ENCODE results near the gene MOSPD2. TPM values are rescaled to one million over a fixed set of nuclear protein-coding genes. Genes with fewer than 3 reads are reported as not detected.

Gene MOSPD2
- polyA plus RNA-seq, 2 of the 4 experiments (the other 2 are of a cell fraction), result 10.0 to 28.4 TPM

DNA sequence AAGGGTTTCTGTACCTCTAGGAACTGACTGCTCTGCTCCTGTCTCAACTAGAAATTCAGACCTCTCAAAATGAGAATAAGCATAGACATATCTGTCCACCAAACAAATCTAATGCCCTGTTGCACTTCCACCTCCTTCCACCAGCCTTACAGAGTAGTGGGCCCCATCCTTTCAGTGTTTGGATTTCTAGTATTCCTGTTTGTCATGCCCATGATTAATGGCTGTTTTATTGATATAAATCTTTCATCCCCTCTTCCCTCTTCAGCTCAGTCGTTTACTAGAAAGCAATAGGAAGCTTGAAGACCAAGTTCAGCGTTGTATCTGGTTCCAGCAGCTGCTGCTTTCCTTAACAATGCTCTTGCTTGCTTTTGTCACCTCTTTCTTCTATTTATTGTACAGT lies 46.2 kb downstream of the MOSPD2 start:
- ChIA-PET CTCF (interaction anchor here (1.3 kb wide), 1 partner anchor 9 kb away, joined by 3 read pairs; no protein-coding TSS in a partner anchor), POLR2A (no interaction called here)
- TF ChIP-seq CEBPB (IDR thresholded peaks at IDR 0.05), result no peak
- no peak for TF ChIP-seq EHF (CRISPR knock-in tag; IDR thresholded peaks at IDR 0.05)
- no peak for TF ChIP-seq NR3C1 (IDR thresholded peaks at IDR 0.05)
- TF ChIP-seq POLR2AphosphoS2 (conservative IDR thresholded peaks at IDR 0.05; ENCODE audit: low read length), result no peak
- no peak for TF ChIP-seq JUN (IDR thresholded peaks at IDR 0.05)
- no peak for TF ChIP-seq ESRRA (IDR thresholded peaks at IDR 0.05; ENCODE audit: borderline replicate concordance, low read length)
- TF ChIP-seq, protein P1, sequence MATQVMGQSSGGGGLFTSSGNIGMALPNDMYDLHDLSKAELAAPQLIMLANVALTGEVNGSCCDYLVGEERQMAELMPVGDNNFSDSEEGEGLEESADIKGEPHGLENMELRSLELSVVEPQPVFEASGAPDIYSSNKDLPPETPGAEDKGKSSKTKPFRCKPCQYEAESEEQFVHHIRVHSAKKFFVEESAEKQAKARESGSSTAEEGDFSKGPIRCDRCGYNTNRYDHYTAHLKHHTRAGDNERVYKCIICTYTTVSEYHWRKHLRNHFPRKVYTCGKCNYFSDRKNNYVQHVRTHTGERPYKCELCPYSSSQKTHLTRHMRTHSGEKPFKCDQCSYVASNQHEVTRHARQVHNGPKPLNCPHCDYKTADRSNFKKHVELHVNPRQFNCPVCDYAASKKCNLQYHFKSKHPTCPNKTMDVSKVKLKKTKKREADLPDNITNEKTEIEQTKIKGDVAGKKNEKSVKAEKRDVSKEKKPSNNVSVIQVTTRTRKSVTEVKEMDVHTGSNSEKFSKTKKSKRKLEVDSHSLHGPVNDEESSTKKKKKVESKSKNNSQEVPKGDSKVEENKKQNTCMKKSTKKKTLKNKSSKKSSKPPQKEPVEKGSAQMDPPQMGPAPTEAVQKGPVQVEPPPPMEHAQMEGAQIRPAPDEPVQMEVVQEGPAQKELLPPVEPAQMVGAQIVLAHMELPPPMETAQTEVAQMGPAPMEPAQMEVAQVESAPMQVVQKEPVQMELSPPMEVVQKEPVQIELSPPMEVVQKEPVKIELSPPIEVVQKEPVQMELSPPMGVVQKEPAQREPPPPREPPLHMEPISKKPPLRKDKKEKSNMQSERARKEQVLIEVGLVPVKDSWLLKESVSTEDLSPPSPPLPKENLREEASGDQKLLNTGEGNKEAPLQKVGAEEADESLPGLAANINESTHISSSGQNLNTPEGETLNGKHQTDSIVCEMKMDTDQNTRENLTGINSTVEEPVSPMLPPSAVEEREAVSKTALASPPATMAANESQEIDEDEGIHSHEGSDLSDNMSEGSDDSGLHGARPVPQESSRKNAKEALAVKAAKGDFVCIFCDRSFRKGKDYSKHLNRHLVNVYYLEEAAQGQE (IDR thresholded peaks at IDR 0.05), result no peak
- TF ChIP-seq, protein P2, sequence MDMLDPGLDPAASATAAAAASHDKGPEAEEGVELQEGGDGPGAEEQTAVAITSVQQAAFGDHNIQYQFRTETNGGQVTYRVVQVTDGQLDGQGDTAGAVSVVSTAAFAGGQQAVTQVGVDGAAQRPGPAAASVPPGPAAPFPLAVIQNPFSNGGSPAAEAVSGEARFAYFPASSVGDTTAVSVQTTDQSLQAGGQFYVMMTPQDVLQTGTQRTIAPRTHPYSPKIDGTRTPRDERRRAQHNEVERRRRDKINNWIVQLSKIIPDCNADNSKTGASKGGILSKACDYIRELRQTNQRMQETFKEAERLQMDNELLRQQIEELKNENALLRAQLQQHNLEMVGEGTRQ (IDR thresholded peaks at IDR 0.05), result no peak
- no peak for TF ChIP-seq ZNF302 (CRISPR knock-in tag; IDR thresholded peaks at IDR 0.05)
- TF ChIP-seq, protein P3, sequence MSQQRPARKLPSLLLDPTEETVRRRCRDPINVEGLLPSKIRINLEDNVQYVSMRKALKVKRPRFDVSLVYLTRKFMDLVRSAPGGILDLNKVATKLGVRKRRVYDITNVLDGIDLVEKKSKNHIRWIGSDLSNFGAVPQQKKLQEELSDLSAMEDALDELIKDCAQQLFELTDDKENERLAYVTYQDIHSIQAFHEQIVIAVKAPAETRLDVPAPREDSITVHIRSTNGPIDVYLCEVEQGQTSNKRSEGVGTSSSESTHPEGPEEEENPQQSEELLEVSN (IDR thresholded peaks at IDR 0.05; ENCODE audit: borderline replicate concordance, low read depth), result no peak
- no peak for TF ChIP-seq JUNB (IDR thresholded peaks at IDR 0.05)
- no peak for TF ChIP-seq MAFK (IDR thresholded peaks at IDR 0.05; ENCODE audit: partially characterized antibody)
- TF ChIP-seq PHF8 (IDR thresholded peaks at IDR 0.05; ENCODE audit: borderline replicate concordance, low read depth), result no peak
- TF ChIP-seq HOXB13 (CRISPR knock-in tag; IDR thresholded peaks at IDR 0.05; ENCODE audit: low read depth), result no peak
- TF ChIP-seq TP53 (CRISPR knock-in tag; IDR thresholded peaks at IDR 0.05), result no peak
- no peak for TF ChIP-seq NFE2L2 (conservative IDR thresholded peaks at IDR 0.05; ENCODE audit: low read length)
- no peak for TF ChIP-seq GATA3 (IDR thresholded peaks at IDR 0.05; ENCODE audit: borderline replicate concordance)
- TF ChIP-seq RARB (CRISPR knock-in tag; IDR thresholded peaks at IDR 0.05), result no peak
- TF ChIP-seq, protein P4, sequence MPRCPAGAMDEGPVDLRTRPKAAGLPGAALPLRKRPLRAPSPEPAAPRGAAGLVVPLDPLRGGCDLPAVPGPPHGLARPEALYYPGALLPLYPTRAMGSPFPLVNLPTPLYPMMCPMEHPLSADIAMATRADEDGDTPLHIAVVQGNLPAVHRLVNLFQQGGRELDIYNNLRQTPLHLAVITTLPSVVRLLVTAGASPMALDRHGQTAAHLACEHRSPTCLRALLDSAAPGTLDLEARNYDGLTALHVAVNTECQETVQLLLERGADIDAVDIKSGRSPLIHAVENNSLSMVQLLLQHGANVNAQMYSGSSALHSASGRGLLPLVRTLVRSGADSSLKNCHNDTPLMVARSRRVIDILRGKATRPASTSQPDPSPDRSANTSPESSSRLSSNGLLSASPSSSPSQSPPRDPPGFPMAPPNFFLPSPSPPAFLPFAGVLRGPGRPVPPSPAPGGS (IDR thresholded peaks at IDR 0.05), result no peak
- no peaks in the 10 kb centered on the region for H3K9me3 ChIP-seq
- DNase-seq (ENCODE audit: low read depth in 1 of 2, low spot score in 1 of 2), result no peak
- no peaks in the 10 kb centered on the region for H3K4me1 ChIP-seq
- H3K4me2 ChIP-seq, result no peak overlapping the region
- no peak for ATAC-seq
- FAIRE-seq, result no peak
- H3K4me3 ChIP-seq, result no peak overlapping the region
- H3K27ac ChIP-seq, result no peak overlapping the region
- WGBS (ENCODE audit: missing lambda C conversion rate), result 39% methylated on average over 2 of the region's 2 CpGs

DNA sequence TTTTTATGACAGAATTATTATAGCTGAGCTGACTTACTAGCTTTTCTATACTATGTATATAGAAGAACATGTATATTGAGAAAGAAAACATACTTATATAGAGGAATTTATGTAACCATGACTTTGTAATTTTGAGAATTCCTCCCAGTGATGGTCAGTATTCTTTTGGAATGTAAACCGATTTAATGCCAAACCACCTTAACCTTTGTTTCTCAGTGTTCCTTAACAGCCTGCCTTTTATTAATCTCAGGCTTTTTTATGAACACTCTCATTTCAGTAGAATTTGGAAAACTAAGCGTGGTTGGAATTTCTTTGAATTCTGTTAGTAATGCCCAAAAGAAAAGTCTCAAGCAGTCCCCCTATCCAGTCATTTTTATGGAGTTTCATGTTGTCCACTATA lies 47.0 kb downstream of the MOSPD2 start:
- ATAC-seq (no peak), FAIRE-seq (no peak), DNase-seq (ENCODE audit: low read depth in 1 of 2, low spot score in 1 of 2) (no peak)
- CTCF ChIA-PET, result no interaction called here
- no peak for TF ChIP-seq ESRRA (IDR thresholded peaks at IDR 0.05; ENCODE audit: borderline replicate concordance, low read length)
- TF ChIP-seq HDAC2 (IDR thresholded peaks at IDR 0.05), result no peak
- TF ChIP-seq, protein P3 (IDR thresholded peaks at IDR 0.05; ENCODE audit: borderline replicate concordance, low read depth), result no peak
- 94% methylated on average over 2 of the region's 2 CpGs for WGBS (ENCODE audit: missing lambda C conversion rate)
- H3K4me2 ChIP-seq, result no peak overlapping the region
- no peak overlapping the region for H3K27ac ChIP-seq
- no peak overlapping the region for H3K4me3 ChIP-seq
- no peaks in the 10 kb centered on the region for H3K9me3 ChIP-seq
- POLR2A ChIA-PET, result no interaction called here
- H3K4me1 ChIP-seq, result no peaks in the 10 kb centered on the region

Data from A549 (cell line).